Endodermal cell (in vitro differentiated cells): ENCODE data around the gene PIBF1. TPM values are rescaled to one million over a fixed set of nuclear protein-coding genes. Genes with fewer than 3 reads are reported as not detected.

Source experiments
- DNase-seq: peaks from one replicate; pipeline ENCODE4 v3.0.0-alpha.2; 2017
- H3K27ac ChIP-seq: 2 replicates; pipeline ENCODE4 v1.5.1; 2013; ENCODE audit warnings: mild to moderate bottlenecking, low read depth, low read length, moderate library complexity
- H3K27me3 ChIP-seq: 2 replicates; pipeline ENCODE4 v1.6.1; 2013; ENCODE audit warnings: mild to moderate bottlenecking, low read length, moderate library complexity; ENCODE audit not compliant: insufficient read depth, control insufficient read depth, poor library complexity, severe bottlenecking
- H3K36me3 ChIP-seq: 2 replicates; pipeline ENCODE4 v1.7.0; 2013; ENCODE audit warnings: mild to moderate bottlenecking, low read length, moderate library complexity; ENCODE audit not compliant: control insufficient read depth, insufficient read depth
- H3K4me1 ChIP-seq: one replicate; pipeline ENCODE4 v1.7.0; 2013; ENCODE audit warnings: low read length; ENCODE audit not compliant: control insufficient read depth, insufficient read depth
- H3K4me3 ChIP-seq: 2 replicates; pipeline ENCODE4 v1.5.1; 2013; ENCODE audit warnings: mild to moderate bottlenecking, low read length, moderate library complexity
- H3K9ac ChIP-seq: 2 replicates; pipeline ENCODE4 v1.6.1; 2013; ENCODE audit warnings: mild to moderate bottlenecking, low read length, moderate library complexity; ENCODE audit not compliant: poor library complexity, severe bottlenecking; ENCODE audit errors: extremely low read depth
- H3K9me3 ChIP-seq: 2 replicates; pipeline ENCODE4 v1.6.1; 2013; ENCODE audit warnings: mild to moderate bottlenecking, low read length, moderate library complexity; ENCODE audit not compliant: control insufficient read depth
- H3K27ac Mint-ChIP-seq: 2 replicates; pipeline ENCODE4 v1.8.0; 2020; ENCODE audit warnings: mixed read lengths
- H3K27me3 Mint-ChIP-seq: 2 replicates; pipeline ENCODE4 v1.8.0; 2021; ENCODE audit warnings: mild to moderate bottlenecking, mixed read lengths; ENCODE audit not compliant: insufficient read depth
- H3K36me3 Mint-ChIP-seq: 2 replicates; pipeline ENCODE4 v1.8.0; 2020; ENCODE audit warnings: low read depth, mixed read lengths
- H3K4me1 Mint-ChIP-seq: 2 replicates; pipeline ENCODE4 v1.8.0; 2020; ENCODE audit warnings: mixed read lengths
- H3K4me3 Mint-ChIP-seq: 2 replicates; pipeline ENCODE4 v1.8.0; 2020; ENCODE audit warnings: mild to moderate bottlenecking, moderate library complexity, mixed read lengths
- H3K9me3 Mint-ChIP-seq: 2 replicates; pipeline ENCODE4 v1.8.0; 2020; ENCODE audit warnings: mild to moderate bottlenecking, mixed read lengths
- CTCF ChIP-seq: fragments of 200-600 bp; sonication (generic); conservative IDR thresholded peaks from 2 replicates; pipeline ENCODE4 v1.5.0; 2021; ENCODE audit warnings: antibody characterized with exemption, mild to moderate bottlenecking
- WGBS, 2 experiments: methylation state at CpG; one replicate each; pipeline versions ENCODE4 v1.1.5 to v1.1.7; 2013; ENCODE audit warnings: missing lambda C conversion rate in 2 of 2, mixed read lengths in 1 of 2; ENCODE audit not compliant: insufficient coverage in 1 of 2, insufficient read length in 1 of 2; 5-methylcytosine and 5-hydroxymethylcytosine counted together
- long read RNA-seq, 4 experiments: library from polyadenylated mRNA in 2 of 4; library from RNA in 1 of 4; library from capped mRNA in 1 of 4; stranded (forward) in 3 of 4; unstranded in 1 of 4; transcript quantifications; one replicate each; pipeline ENCODE4 v2.0.0, GENCODE V29; 2020 to 2021; ENCODE audit warnings: inconsistent platforms in 1 of 4
- polyA plus RNA-seq, 2 experiments: library from polyadenylated mRNA; stranded (reverse); fragments of 50-300 nt; gene quantifications; one replicate each; pipeline ENCODE4 v1.2.3, GENCODE V29; 2013
- total RNA-seq, 2 donors: library from RNA; stranded (reverse); fragmentation: NEBNext Ultra II Directional in 1 of 2; extraction: Animal tissue kit (Norgen Biotek cat#: 25700) in 1 of 2; gene quantifications; 2 replicates in 1 of 2; 3 replicates in 1 of 2; pipeline ENCODE4 v1.2.1, GENCODE V29; 2021

Gene PIBF1
- total RNA-seq = 10 to 100 TPM; 25.6 to 35.2 TPM
- 15.4 TPM for polyA plus RNA-seq (2013, experiment 1 of 2)
- 18.0 TPM for polyA plus RNA-seq (2013, experiment 2 of 2)
- long read RNA-seq, experiment 1, partial matches to known transcripts = 1 of 4 reads
- long read RNA-seq, experiment 1, other reads (novel, unspliced or antisense) = 1 of 4 reads
- long read RNA-seq, experiment 2, transcript PIBF1-201 (18 exons, 3,154 nt) = major isoform, 26 of 35 reads
- long read RNA-seq, experiment 2, partial matches to known transcripts = 2 of 35 reads
- long read RNA-seq, experiment 2, other reads (novel, unspliced or antisense) = 7 of 35 reads
- long read RNA-seq, experiment 3, transcript PIBF1-201 (18 exons, 3,154 nt) = major isoform, 48 of 103 reads
- long read RNA-seq, experiment 3, partial matches to known transcripts = 28 of 103 reads
- long read RNA-seq, experiment 3, other reads (novel, unspliced or antisense) = 25 of 103 reads
- long read RNA-seq, experiment 4, partial matches to known transcripts = 10 of 18 reads
- long read RNA-seq, experiment 4, other reads (novel, unspliced or antisense) = 6 of 18 reads

GRCh38 chr13:72781451-72782439 is at the start of gene PIBF1, which contains the start of gene DIS3:
Gene PIBF1 (plus strand): TSS chr13:72782133. CDS start chr13:72783470, 1,337 bp downstream.
Gene DIS3 (minus strand): TSS chr13:72781900. CDS start chr13:72781832, 68 bp downstream.
- DNase-seq = peak; percentile 99
- peaks cover 25% of the 10 kb centered on the region for H3K36me3 ChIP-seq
- TF ChIP-seq CTCF = peak; percentile 36
- Mint-ChIP-seq H3K27me3 (no peaks in the 10 kb centered on the region), H3K27ac (peak within 1 kb of the TSS; percentile 98), H3K9me3 (no peaks in the 10 kb centered on the region), H3K36me3 (peaks cover 28% of the 10 kb centered on the region), H3K4me3 (peak within 1 kb of the TSS; percentile 97), H3K4me1 (peaks cover 16% of the 10 kb centered on the region)
- H3K9ac ChIP-seq = peak within 1 kb of the TSS; percentile 80
- WGBS, 2 experiments = 0% methylated on average over 44 to 81 of the region's 81 CpGs
- peaks cover 4% of the 10 kb centered on the region for H3K4me1 ChIP-seq
- H3K27ac ChIP-seq = peak within 1 kb of the TSS; percentile 86
- H3K27me3 ChIP-seq = no peaks in the 10 kb centered on the region
- no peaks in the 10 kb centered on the region for H3K9me3 ChIP-seq
- H3K4me3 ChIP-seq = peak within 1 kb of the TSS; percentile 99

GRCh38 chr13:72737033-72737432 is 44.9 kb upstream of the PIBF1 start:
- H3K9ac ChIP-seq = no peak overlapping the region
- no peaks in the 10 kb centered on the region for H3K4me1 ChIP-seq
- Mint-ChIP-seq H3K36me3 (peaks cover 43% of the 10 kb centered on the region), H3K27ac (no peak overlapping the region), H3K9me3 (no peaks in the 10 kb centered on the region), H3K4me3 (no peak overlapping the region), H3K27me3 (no peaks in the 10 kb centered on the region), H3K4me1 (peaks cover 3% of the 10 kb centered on the region)
- 60 to 91% methylated on average over 1 to 3 of the region's 3 CpGs for WGBS, 2 experiments
- H3K4me3 ChIP-seq = no peak overlapping the region
- no peak for TF ChIP-seq CTCF
- peaks cover 60% of the 10 kb centered on the region for H3K36me3 ChIP-seq
- DNase-seq = no peak
- no peaks in the 10 kb centered on the region for H3K27me3 ChIP-seq
- H3K27ac ChIP-seq = no peak overlapping the region
- H3K9me3 ChIP-seq = no peaks in the 10 kb centered on the region

GRCh38 chr13:72740015-72740414 is 41.9 kb upstream of the PIBF1 start:
- no peak overlapping the region for H3K4me3 Mint-ChIP-seq
- H3K27ac Mint-ChIP-seq = no peak overlapping the region
- no peaks in the 10 kb centered on the region for H3K4me1 ChIP-seq
- H3K4me3 ChIP-seq = no peak overlapping the region
- H3K4me1 Mint-ChIP-seq = peaks cover 3% of the 10 kb centered on the region
- H3K27ac ChIP-seq = no peak overlapping the region
- H3K9me3 ChIP-seq = no peaks in the 10 kb centered on the region
- 91 to 98% methylated on average over 1 of the region's 1 CpG for WGBS, 2 experiments
- H3K9ac ChIP-seq = no peak overlapping the region
- H3K36me3 ChIP-seq = peaks cover 69% of the 10 kb centered on the region
- H3K27me3 ChIP-seq = no peaks in the 10 kb centered on the region
- no peak for TF ChIP-seq CTCF
- DNase-seq = no peak
- no peaks in the 10 kb centered on the region for H3K9me3 Mint-ChIP-seq
- H3K27me3 Mint-ChIP-seq = no peaks in the 10 kb centered on the region
- peaks cover 47% of the 10 kb centered on the region for H3K36me3 Mint-ChIP-seq
